ENCODE data around the gene DERA.

- no peak for TF ChIP-seq CTCF (conservative IDR thresholded peaks at IDR 0.05 in 1 of 2, IDR thresholded peaks at IDR 0.05 in 1 of 2; ENCODE audit: low read depth in 1 of 2, low read length in 2 of 2)
- no peak for TF ChIP-seq EZH2 (IDR thresholded peaks at IDR 0.05; ENCODE audit: low read length, missing control alignments)
Measured at GRCh38 chr12:16021676-16022075, 110.5 kb downstream of the DERA start.

Measured in fibroblast of lung (primary cell).